ENCODE data around the gene GPR156. TPM values are rescaled to one million over a fixed set of nuclear protein-coding genes. Genes with fewer than 3 reads are reported as not detected.

GPR156 gene
- total RNA-seq, 1 donor from 2014 or later, result 11.7 TPM

DNA sequence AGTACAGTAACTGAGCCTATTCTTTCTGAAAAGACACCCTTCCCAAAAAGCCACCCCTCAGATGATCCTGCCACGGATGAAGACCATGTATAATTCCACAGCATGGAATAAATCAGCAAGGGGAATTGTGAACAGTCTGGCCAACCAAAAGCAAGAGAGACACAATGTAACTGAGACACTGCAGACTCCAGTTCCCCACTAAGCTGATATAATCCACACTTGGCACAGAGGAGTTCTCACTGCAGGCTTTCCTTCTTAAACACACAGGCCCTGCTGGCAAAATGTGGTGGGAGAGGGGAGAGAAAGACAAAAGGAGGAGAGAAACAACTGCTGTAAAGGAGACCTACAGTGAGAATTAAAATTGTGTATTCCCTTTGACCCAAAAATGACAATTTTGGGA is 12.7 kb downstream of the GPR156 start:
- no peak for DNase-seq (ENCODE audit: low spot score in 2 of 2, unreplicated experiment in 2 of 2)
- TF ChIP-seq, protein P1, sequence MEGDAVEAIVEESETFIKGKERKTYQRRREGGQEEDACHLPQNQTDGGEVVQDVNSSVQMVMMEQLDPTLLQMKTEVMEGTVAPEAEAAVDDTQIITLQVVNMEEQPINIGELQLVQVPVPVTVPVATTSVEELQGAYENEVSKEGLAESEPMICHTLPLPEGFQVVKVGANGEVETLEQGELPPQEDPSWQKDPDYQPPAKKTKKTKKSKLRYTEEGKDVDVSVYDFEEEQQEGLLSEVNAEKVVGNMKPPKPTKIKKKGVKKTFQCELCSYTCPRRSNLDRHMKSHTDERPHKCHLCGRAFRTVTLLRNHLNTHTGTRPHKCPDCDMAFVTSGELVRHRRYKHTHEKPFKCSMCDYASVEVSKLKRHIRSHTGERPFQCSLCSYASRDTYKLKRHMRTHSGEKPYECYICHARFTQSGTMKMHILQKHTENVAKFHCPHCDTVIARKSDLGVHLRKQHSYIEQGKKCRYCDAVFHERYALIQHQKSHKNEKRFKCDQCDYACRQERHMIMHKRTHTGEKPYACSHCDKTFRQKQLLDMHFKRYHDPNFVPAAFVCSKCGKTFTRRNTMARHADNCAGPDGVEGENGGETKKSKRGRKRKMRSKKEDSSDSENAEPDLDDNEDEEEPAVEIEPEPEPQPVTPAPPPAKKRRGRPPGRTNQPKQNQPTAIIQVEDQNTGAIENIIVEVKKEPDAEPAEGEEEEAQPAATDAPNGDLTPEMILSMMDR (IDR thresholded peaks at IDR 0.05; ENCODE audit: unreplicated experiment), result no peak
- Mint-ChIP-seq H3K4me1 (no peaks in the 10 kb centered on the region), H3K27me3 (ENCODE audit: low read depth) (peaks cover 4% of the 10 kb centered on the region), H3K9me3 (peaks cover 4% of the 10 kb centered on the region), H3K4me3 (no peak overlapping the region), H3K36me3 (no peaks in the 10 kb centered on the region), H3K27ac (no peak overlapping the region)

DNA sequence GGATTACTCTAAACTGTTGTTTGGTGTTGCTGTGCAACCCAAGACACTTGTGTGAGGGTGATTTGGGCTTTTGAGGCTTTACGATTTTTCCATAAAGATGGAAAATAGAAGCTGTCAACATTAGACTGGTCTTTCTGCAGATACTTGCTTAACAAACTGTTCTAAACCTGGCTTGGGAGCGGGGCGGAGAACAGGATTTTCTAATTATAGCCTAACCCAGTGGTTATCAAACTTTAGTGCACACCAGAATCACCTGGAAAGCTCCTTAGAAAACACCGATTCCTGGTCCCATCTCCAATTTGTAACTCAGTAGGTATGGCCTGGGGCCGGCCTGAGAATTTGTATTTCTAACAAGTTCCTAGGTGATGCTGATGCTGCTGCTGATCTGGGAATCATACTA is 19.0 kb downstream of the GPR156 start:
- H3K27ac Mint-ChIP-seq, result no peak overlapping the region
- TF ChIP-seq, protein P1 (IDR thresholded peaks at IDR 0.05; ENCODE audit: unreplicated experiment), result no peak
- no peaks in the 10 kb centered on the region for H3K27me3 Mint-ChIP-seq (ENCODE audit: low read depth)
- peaks cover 8% of the 10 kb centered on the region for H3K4me1 Mint-ChIP-seq
- no peak for DNase-seq (ENCODE audit: low spot score in 2 of 2, unreplicated experiment in 2 of 2)
- H3K36me3 Mint-ChIP-seq, result no peaks in the 10 kb centered on the region
- H3K9me3 Mint-ChIP-seq, result peaks cover 4% of the 10 kb centered on the region
- H3K4me3 Mint-ChIP-seq, result no peak overlapping the region

GRCh38 chr3:120264963-120265362 is 20.1 kb downstream of the GPR156 start:
- no peak overlapping the region for H3K27ac Mint-ChIP-seq
- H3K36me3 Mint-ChIP-seq, result no peaks in the 10 kb centered on the region
- no peaks in the 10 kb centered on the region for H3K27me3 Mint-ChIP-seq (ENCODE audit: low read depth)
- DNase-seq (ENCODE audit: low spot score in 2 of 2, unreplicated experiment in 2 of 2), result no peak
- TF ChIP-seq, protein P1 (IDR thresholded peaks at IDR 0.05; ENCODE audit: unreplicated experiment), result no peak
- H3K4me1 Mint-ChIP-seq, result peaks cover 8% of the 10 kb centered on the region
- H3K9me3 Mint-ChIP-seq, result peaks cover 4% of the 10 kb centered on the region
- no peak overlapping the region for H3K4me3 Mint-ChIP-seq

DNA sequence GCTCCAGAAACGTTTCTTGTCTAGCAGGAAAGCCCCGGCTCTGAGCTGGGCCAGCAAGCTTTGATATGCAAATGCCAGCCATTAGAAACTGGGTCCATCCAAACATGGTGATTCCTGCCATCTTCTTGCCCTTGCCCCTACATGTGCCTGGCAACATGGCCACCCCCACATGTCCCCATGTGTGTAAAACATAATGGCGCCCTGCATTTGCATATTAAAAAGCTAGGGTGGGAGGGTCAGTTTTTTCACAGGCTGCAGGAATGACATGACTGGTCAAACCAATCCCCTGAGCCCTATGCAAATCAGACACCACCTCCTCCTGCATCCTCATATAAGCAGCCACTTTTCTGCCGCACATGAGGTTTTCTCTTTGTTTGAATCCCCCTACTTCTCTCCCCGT is 21.2 kb downstream of the GPR156 start:
- DNase-seq (ENCODE audit: low spot score in 2 of 2, unreplicated experiment in 2 of 2), result no peak
- Mint-ChIP-seq H3K27me3 (ENCODE audit: low read depth) (no peaks in the 10 kb centered on the region), H3K36me3 (no peaks in the 10 kb centered on the region), H3K4me3 (no peak overlapping the region), H3K9me3 (no peaks in the 10 kb centered on the region), H3K4me1 (peaks cover 8% of the 10 kb centered on the region), H3K27ac (no peak overlapping the region)
- TF ChIP-seq, protein P1 (IDR thresholded peaks at IDR 0.05; ENCODE audit: unreplicated experiment), result no peak

- H3K4me1 Mint-ChIP-seq, result peaks cover 6% of the 10 kb centered on the region
- no peaks in the 10 kb centered on the region for H3K27me3 Mint-ChIP-seq (ENCODE audit: low read depth)
- TF ChIP-seq, protein P1 (IDR thresholded peaks at IDR 0.05; ENCODE audit: unreplicated experiment), result no peak
- H3K36me3 Mint-ChIP-seq, result peaks cover 21% of the 10 kb centered on the region
- DNase-seq (ENCODE audit: low spot score in 2 of 2, unreplicated experiment in 2 of 2), result no peak
- H3K27ac Mint-ChIP-seq, result no peak overlapping the region
- H3K4me3 Mint-ChIP-seq, result no peak overlapping the region
- H3K9me3 Mint-ChIP-seq, result peaks cover 52% of the 10 kb centered on the region
Observed at GRCh38 chr3:120258009-120258408, 27.0 kb downstream of the GPR156 start.

GRCh38 chr3:120245386-120245785 is 39.6 kb downstream of the GPR156 start:
- Mint-ChIP-seq H3K27ac (no peak overlapping the region), H3K4me1 (peaks cover 5% of the 10 kb centered on the region), H3K27me3 (ENCODE audit: low read depth) (no peaks in the 10 kb centered on the region), H3K4me3 (no peak overlapping the region), H3K36me3 (peaks cover 4% of the 10 kb centered on the region), H3K9me3 (peaks cover 12% of the 10 kb centered on the region)
- DNase-seq (ENCODE audit: low spot score in 2 of 2, unreplicated experiment in 2 of 2), result no peak
- TF ChIP-seq, protein P1 (IDR thresholded peaks at IDR 0.05; ENCODE audit: unreplicated experiment), result no peak

Measured in mesothelial cell of epicardium (in vitro differentiated cells).